GM13977 (cell line): ENCODE measurements around the gene PTPN3.

Experiments used
- DNase-seq: peaks from one replicate; pipeline ENCODE4 v3.0.0; 2012; ENCODE audit warnings: low spot score
- CTCF ChIP-seq: IDR thresholded peaks from 2 replicates; pipeline ENCODE4 v1.5.1; 2012; ENCODE audit warnings: mild to moderate bottlenecking, control low read depth; ENCODE audit not compliant: insufficient read depth; ENCODE audit errors: extremely low read depth, missing control alignments
- in situ Hi-C: fragments of 300-500 bp; cut with MboI; formaldehyde crosslinking; loops from one replicate; pipeline ENCODE4 v1.12.0; 2022; ENCODE audit warnings: low sequenced_read_pairs, low pct_unique_long_range_greater_than_20kb, mixed read lengths, inconsistent platforms; ENCODE audit not compliant: unreplicated experiment

The PTPN3 gene

DNA sequence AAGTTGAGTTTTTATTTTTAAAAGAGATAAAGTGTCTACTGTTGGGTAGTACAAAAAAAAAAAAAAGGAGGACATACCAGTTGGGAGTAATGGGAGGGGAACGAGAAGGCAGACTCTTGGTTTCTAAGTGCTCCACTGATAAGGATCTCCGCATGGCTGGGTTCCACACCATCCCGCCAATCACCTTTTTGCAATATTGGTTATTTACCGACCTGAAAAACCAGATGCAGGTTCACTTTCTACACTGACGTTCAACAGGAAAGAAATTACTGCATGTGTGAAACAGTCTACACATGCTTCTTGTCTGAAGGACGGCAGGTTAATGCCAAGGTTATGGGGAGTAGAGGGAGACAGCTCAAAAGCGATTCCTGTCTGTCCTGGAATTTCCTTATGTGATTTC lies 75.5 kb downstream of the PTPN3 start:
- in situ Hi-C loops: no loop called here
- no peak for TF ChIP-seq CTCF
- peak; percentile 63 for DNase-seq

DNA sequence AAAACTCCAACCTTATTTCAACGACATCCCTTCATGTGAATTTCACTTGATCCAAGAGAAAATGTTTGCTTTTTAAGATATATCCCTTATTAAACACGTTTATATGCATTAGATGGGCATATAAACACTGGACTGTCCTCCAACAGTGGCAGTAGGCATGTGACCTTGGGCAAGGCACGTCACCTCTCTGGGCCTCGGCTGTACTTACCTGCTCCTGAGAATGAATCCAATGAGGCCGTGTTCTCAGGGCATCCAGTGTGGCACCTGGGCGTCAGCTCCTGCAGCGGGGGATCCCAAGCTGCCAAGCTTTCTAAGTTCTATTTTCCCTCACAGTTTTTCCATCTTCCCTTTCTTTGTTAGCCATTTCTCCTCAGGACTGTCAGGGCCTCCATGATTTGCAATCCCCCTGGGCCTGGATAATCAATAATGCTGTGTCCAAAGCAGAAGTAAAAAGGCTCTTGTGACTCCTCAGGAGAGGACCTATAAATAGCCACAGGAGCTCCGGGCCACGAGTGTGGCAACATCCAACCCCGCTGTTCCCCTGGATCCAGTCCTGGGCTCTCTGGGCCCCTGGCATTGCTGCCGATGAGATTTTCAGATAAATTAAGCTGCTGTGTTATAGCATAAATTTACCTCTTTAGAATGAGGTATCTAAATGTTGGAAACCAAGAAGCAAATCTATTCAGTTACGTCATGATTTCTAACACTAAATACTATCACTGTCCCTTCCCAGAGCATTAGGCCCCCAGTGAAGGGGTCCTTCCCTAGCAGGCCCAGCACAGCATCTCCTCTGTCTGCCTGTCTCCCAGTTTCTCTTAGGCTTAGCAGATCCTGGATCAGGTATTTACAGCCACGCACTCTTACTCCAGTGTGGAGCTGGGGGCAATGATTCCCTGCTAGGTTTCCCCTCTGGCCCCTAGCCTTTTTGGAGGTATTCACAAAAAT lies 76.8 kb downstream of the PTPN3 start:
- TF ChIP-seq CTCF: no peak
- no peak for DNase-seq
- in situ Hi-C loops: no loop called here

DNA sequence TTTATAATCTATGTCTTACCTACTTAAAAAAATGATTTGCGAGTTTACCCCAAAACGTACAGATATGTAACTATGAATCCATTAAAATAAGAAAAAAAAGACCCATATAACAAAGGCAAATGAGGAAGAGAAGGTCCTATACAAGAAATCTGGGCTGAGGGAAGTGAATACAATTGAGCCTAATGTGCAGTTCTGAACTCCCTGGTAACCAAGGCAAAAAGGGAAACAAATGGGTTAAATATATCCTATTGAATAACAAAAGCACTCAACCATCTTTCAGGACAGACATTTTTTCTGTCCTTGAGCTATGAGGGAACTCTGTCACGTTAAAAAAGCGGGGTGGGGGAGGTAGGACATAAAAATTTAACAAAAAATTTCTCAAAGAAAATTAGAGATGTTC lies 78.6 kb downstream of the PTPN3 start:
- in situ Hi-C loops: no loop called here
- TF ChIP-seq CTCF: no peak
- DNase-seq: no peak

GRCh38 chr9:109418827-109419226 lies 79.3 kb downstream of the PTPN3 start:
- TF ChIP-seq CTCF: no peak
- peak; percentile 28 for DNase-seq
- in situ Hi-C loops: no loop called here

DNA sequence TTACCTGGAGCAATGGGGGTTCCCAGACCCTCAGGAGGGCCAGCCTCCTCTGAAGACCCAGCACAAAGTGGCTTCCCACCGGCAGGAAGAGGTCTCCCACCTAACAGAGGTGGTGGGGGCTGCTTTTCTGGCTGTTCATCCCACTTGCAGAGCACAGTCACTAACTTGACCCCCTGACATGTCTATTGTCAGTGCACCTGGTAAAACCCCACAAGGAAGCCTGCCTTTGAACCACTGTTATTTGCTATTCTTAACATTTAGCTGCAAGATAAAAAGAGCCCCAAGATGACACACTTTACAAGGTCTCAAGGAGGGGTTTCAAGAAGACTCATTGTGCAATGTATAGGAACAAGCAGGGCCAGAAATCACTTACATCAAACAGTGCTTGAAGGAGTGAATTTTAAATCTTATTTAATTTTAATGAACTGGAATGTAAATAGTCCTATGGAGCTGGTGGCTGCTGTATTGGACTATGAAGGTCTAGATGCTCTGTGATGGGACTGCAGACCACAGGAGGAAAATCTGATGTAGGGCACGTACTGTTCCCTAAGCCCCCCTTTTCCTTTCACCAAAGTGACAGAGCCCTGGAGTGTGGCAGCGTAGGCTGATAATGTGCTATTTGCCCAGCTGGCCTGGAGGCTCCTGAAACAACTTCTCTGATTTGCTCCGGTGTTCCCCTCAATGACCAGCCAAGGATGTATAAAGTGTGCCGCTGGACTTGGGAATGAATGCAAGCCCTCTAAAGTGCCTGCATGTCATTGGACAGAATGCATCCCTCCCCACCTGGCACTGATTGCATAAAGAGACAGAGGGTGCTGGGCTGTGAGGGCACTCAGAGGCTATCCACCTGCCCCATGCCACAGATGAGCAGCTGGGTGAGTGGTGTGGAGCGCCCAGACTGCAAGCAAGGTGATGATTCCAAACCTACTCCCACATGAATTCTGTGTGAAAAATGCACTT lies 80.2 kb downstream of the PTPN3 start:
- in situ Hi-C loops: no loop called here
- DNase-seq: no peak
- TF ChIP-seq CTCF: no peak

DNA sequence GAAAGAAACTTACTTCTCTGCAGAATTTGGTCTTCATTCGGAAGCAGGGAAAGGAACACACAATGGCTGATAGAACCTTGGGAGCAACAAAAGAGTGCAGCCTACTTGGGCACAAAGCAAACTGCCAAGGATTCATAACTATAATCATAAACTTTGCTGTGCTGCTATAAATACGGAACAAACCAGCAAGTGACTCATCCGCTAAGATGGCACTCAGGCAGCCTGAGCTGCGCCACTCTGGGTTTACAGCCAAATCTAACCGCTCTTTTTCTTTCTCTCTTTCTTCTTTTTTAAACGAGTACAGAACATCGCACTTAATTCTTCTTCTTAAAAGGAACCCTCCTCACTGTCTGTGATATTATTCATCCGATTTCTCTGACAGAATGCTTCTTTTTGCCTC lies 81.1 kb downstream of the PTPN3 start:
- no peak for DNase-seq
- no peak for TF ChIP-seq CTCF
- in situ Hi-C loops: no loop called here
